ENCODE results near the gene RAB25.
A peak's percentile ranks its signal among the peaks of the same experiment; 100 is the strongest.
"Not testable (repeated sequence)": the region's sequence is repeated elsewhere in the genome, so short reads cannot be mapped to it uniquely, and the experiment has no call there.

RAB25 gene

DNA sequence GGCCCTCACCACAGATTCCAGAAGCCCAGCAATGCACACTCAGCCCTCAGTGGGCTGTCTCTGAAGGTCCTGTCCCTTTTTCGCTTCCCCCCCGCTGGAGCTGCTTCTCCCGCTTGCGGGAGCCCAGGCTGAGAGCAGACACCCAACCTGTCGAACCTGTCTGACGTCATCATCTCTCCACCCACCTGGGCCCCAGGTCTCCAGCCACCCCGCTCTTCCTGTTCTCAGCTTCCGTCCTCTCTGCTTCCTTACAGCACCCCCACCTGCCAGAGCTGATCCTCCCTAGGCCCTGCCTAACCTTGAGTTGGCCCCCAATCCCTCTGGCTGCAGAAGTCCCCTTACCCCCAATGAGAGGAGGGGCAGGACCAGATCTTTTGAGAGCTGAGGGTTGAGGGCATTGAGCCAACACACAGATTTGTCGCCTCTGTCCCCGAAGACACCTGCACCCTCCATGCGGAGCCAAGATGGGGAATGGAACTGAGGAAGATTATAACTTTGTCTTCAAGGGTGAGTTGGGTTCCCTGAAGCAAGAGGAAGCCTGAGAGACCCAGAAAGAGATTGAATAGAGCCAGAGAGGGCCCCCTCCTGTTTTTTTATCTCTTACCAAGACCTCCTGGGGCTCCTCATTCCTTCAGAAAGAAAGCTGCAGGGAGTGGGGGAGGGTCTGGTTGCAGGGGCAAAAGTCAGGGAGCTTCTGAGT is at the start of gene RAB25:
Gene RAB25, plus strand, starts transcription at position 224 of the 700 bp plus-strand sequence. Its CDS starts 241 bp downstream, at position 465.
- peak; percentile 68 for DNase-seq

DNA sequence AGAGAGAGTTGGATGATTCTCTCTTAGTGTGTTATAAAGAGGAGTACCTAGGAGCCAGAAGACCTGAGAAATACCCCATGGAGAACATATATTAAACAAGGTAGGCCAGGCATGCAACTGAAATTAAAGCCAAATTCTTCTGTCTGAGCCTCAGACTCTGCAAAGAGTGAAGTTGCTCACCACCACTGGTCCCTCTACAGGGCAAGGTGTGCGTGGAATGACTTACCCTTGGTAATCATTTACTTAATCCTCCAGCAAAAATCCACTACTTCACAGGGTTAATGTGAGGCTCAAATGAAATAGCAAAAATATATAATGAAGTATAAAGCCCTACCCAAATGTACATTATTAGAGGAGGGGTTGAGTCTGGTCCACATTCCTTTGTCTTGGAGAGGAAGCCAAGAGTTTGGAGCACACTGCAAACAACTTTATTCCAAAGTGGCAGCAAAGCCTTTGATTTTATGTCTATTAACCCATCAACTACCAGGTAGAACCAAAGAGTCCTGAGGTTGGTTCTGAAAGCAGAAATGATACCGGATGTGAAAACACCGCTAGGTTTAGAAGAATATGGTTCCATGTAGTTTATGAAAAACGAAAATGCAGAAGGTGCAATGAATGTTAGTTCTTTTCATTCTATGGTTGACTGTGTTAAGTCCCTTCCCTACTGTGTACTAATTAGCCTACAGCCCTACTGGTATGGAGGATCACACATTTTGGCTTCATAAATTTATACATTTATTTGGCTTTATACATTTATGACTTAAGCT is 48.7 kb upstream of the RAB25 start:
- no peak for DNase-seq

- no peak for DNase-seq
Measured at GRCh38 chr1:156014829-156015228, 46.1 kb upstream of the RAB25 start.

DNA sequence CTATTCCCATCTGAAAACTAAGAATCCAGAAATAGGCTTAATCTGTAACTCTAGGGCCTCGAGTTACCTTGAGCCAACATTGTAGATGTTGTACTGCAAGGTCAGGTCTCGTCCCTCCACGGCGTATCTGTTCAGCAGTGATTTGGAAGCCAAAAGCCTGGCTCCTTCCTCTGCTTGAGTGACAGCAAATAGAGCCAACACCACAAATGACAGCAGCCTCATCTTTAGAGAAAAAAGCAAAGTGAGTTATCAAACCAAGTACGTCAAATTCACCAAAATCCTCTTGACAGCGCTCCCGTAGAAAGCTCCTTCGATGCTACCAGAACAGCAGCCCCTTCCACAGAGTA is 41.0 kb upstream of the RAB25 start:
- DNase-seq: no peak

- peak; percentile 80 for DNase-seq
Measured at GRCh38 chr1:156020293-156021092, 40.5 kb upstream of the RAB25 start, which contains the start of gene SSR2. Gene SSR2 (minus strand): TSS chr1:156020951. CDS start chr1:156020167, 784 bp downstream.

GRCh38 chr1:156021093-156021428 is 39.9 kb upstream of the RAB25 start:
- no peak for DNase-seq

DNA sequence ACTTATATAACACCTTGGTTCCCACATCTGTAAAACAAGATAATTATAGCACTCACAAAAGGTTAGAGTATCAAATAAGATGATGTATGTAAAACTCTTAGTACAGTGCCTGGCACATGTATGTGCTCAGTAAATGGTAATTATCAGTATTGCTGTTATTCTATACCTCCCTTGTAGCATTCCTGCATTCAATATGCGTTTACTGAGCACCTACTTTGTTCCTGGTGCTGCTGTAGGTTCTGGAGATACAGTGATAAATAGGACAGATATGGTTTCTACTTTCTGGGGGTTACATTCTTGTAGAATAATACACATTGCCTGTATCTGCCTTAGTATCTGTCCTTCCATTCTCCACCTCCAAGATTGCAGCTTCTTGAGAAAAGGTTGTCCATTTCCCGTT is 39.0 kb upstream of the RAB25 start:
- no peak for DNase-seq

DNA sequence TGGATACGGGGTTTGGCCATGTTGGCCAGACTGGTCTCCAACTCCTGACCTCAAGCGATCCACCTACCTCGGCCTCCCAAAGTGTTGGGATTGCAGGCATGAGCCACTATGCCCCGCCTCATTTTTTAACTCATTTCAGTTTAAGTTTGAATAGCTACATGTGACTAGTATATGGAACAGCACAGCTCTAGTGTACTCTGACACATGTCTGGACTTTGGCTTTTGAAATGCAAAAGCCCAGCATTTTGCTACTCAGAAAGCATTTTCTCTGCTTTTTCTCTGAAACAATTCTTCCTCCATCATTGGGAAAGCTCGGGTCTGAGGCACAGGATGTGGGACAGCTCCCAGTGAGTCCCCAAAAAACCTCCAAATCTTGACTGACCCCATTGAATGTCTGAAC is 36.2 kb upstream of the RAB25 start:
- no peak for DNase-seq

DNA sequence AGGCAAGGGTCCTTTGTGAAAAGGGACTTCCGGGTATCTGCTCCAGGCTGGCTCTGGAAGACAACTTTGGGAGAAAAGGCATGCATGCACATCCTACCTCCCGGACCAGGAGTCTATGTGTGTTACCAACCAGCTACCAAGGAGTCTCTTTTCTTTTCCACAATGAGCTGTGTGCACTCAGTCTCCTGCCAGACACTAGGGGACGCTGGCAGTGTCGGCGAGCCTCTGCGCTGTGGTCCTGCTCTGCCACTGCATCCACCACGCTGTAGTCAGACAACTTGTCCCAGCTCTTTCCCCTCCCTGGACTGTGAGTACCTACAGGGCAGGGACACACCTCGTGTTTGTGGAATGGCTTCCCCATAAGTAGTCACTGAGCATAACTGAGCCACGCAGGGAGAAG is 35.1 kb upstream of the RAB25 start:
- DNase-seq: no peak

GRCh38 chr1:156026588-156026987 is 34.4 kb upstream of the RAB25 start:
- DNase-seq: no peak

DNA sequence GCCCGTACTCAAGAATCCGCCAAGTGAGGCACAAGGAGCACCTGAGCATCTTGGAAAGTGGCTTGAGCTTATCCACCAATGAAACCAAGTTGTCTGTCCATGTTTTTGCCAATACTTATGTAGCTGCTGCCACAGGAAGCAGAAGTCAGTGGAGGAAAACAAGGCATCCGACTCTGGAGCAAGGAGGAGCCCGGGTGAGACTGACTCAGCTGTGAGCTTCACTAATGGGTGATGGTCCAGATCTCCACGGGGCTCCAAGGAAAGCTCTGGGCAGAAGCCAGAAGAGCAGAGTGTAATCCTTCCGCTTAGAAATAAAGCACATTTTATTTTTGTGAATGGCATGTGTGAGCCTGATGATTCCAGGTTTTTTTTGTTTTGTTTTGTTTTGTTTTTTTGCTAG is 27.9 kb upstream of the RAB25 start:
- DNase-seq: no peak

DNA sequence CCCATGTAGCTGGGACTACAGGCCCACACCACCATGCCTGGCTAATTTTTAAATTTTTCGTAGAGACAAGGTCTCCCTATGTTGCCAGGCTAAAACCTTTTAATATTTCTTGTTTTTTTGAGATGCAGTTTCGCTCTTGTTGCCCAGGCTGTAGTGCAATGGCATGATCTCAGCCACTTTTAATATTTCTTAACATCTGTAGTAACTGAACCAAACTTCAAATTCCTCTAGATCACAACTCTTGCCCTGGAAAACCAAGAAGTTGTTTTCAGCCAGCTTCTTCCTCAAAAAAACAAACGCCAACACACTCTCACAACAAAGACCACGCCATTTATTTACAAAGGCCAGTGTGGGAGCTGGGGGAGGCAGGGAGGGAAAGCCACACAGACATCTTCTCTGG is 26.0 kb upstream of the RAB25 start:
- DNase-seq: not testable (repeated sequence)

GRCh38 chr1:156042828-156043227 is 18.1 kb upstream of the RAB25 start:
- DNase-seq: no peak

- no peak for DNase-seq
Measured at GRCh38 chr1:156045076-156045475, 15.9 kb upstream of the RAB25 start.

DNA sequence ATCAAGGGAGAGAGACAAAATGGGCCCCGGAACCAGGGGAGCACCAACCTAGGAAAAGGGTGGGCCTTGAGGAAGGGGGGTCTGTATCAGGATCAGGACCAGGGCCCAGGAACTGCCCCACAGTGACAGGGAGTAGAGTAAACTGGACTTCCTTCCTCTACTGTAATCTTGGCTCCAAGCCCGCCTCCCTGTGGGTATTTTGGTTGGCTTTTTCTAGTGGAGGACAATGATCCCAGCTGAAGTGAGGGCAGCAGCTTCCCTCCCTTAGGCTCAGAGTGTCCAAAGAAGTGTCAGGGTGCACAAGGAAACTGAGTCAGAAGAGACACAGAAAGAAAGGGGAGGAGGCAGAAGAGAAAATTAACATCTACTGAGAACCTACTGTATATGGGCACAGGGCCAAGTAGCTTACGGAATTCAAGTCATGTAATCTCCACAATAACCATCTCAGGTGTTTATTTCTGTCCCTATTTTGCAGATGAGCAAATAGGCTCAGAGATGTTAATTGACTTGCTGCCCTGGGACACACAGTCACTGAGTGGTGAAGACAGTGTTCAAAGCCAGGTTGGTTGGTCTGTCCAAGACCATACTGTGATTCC is 12.2 kb upstream of the RAB25 start:
- DNase-seq: no peak

GRCh38 chr1:156050376-156050775 is 10.6 kb upstream of the RAB25 start:
- no peak for DNase-seq

DNA sequence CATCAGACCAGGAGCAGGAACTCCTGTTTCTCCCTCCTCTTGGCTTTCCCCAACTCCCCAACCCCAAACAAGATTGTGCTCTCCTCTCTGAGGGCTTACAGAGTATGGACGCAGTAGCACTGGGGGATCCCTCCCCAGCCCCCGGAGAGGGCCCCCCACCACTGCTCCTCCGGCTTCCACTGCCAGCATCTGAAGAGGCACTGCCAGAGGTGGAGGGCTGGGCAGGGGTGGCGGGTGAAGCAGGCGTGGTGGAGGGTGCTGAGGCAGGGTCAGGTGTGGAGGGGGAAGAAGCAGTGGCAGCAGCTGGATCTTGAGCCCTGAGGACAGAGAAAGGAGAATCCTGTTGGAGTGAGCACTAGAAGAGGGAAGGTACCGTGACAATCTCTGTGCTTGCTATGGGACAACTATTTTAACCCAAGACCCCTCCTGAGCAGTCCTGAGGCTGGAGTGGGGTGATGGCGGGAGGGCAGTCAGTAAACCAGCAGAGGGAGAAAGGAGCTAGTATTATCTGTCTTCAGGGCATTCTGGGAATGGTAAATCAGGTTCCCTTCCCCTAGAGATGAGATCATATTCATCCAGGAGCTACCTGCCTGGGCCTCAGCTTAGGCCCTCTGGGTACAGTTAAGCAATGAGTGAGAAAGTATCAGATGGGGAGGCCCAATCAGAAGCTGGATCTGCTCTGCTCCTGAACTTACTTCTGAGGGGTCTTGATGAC is 9.8 kb upstream of the RAB25 start:
- no peak for DNase-seq

DNA sequence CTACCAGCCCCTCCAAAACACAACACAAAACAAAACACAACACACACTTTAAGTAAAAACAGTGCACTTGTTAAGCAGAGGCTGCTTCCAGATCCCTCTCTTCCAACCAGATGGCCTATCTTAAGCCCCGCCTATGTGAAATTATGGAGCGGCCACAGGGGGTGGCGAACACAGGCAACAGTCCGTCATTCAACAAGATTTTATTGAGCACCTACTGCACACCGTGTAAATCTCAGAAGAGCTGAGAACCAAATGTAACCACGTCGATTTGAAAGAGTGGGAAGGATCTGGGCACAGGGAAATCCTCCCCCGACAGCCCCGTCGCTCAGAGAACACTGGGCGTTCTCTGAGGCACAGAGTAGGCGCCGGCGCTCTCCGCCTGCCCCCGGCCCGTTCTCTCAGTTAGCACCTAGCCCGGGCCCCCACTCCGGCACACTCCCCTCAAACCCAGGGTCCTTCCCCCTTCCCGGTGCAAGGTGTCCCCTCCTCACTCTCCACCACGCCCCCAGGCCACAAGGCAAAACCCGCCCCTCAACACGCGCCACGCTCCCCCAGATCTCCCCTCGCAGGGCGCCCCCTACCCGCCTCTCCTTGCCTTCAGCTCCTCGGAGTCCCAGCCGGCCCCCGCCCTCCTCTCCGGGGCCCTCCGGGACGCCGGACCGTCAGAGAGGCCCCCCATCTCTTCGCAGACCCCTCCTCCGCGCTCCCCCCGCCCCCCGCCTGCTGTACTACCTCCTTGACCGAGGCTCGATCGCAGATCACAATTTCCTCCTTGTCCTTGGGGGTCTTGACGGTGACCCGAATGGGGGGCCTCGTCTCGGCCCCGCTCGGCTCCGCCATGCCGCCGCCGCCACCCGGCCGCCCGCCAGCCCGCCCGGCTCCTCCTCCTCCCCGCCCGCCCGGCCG is 7.8 kb upstream of the RAB25 start:
- peak; percentile 67 for DNase-seq

GRCh38 chr1:156053768-156054499 is 7.0 kb upstream of the RAB25 start, which contains the start of gene UBQLN4:
Gene UBQLN4 (minus strand): TSS chr1:156053798. CDS start chr1:156053701, 97 bp downstream.
- DNase-seq: peak; percentile 84

GRCh38 chr1:156054500-156055280 is 6.3 kb upstream of the RAB25 start, which contains the start of gene LAMTOR2:
Gene LAMTOR2 (plus strand): TSS chr1:156054782. CDS start chr1:156054890, 108 bp downstream.
- DNase-seq: peak; percentile 98
